GM12892 (cell line): Measurements from ENCODE around the gene CTTN.
"Not testable (repeated sequence)": the region's sequence is repeated elsewhere in the genome, so short reads cannot be mapped to it uniquely, and the experiment has no call there.

Source experiments
- DNase-seq: peaks from one replicate; pipeline ENCODE4 v3.0.0; 2011; ENCODE audit not compliant: insufficient read length
- FAIRE-seq: peaks from 2 replicates; lab custom pipeline; 2011; peaks lifted over from hg19 to GRCh38; lab: Jason Lieb, UNC
- POLR2A ChIP-seq: IDR thresholded peaks from 2 replicates; pipeline ENCODE4 v1.6.1; 2011; ENCODE audit warnings: low read depth, low read length, control low read depth
- POLR2AphosphoS5 ChIP-seq: IDR thresholded peaks from 2 replicates; pipeline ENCODE4 v1.6.1; 2011; ENCODE audit warnings: low read depth, low read length, control low read depth
- TAF1 ChIP-seq: IDR thresholded peaks from 2 replicates; pipeline ENCODE4 v1.6.1; 2011; ENCODE audit warnings: low read depth, mild to moderate bottlenecking, control low read depth, low read length, borderline replicate concordance

Gene CTTN

DNA sequence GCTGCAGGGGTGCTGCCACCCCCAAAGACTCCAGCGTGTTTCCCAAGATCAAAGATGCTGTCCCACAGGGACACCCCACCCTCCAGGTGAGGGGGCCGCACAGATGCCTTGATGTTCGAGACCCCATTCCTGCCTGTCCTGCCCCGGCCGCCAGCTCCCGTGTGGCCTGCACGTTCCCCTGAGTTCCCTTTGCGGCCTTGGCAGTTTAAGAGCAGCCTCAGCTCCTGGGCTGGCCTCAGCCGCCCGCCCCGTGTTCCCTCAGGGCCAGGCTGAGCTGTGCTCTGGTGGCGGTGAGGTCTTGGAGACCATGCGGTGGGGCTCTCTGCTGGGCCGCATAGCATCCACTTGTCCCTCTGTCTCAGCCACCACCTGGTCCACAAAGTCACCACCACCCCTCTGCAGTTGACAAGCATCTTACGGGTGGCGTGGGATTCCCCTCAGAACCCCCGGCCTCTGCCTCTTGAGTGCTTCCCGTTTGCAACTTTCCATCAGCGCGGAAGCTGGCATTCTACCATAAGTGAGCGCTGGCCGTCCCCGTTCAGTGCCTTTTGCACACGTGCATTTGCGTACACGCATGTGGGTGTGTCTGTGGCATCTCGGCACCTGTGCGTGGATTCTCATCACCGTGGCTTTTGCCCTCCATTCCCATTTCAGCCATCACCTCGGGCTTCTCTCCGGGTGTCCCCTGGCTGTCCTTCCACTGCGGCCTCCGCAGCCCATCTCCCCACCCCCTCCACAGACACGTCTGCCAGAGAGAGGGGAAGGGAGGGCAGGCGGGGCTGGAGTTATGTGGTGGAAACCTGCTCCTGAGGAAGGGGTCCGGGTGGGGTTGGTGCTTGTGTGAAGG, 35.9 kb downstream of the CTTN start:
- TF ChIP-seq TAF1, result no peak
- TF ChIP-seq POLR2A, result no peak
- TF ChIP-seq POLR2AphosphoS5, result no peak
- no peak for DNase-seq
- no peak for FAIRE-seq

DNA sequence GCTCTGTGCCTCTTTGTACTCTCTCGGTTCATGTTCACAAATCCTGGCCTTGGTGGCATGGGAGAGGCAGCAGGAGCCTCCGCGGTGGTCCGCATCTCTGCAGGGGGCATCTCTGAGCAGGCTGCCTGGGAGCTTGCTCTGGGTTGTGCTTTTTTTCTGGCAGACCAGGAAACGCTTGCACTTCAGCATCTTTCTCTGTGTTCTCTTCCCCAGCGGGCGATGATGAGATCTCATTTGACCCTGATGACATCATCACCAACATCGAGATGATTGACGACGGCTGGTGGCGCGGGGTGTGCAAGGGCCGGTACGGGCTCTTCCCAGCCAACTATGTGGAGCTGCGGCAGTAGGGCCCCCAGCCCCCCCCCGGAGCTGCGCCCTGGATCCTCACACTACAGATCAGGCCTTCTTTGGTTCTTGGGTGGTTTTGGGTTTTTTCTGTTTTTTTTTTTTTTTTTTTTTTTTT, 36.5 kb downstream of the CTTN start:
- FAIRE-seq (no peak), DNase-seq (no peak)
- TF ChIP-seq POLR2AphosphoS5 (no peak), TAF1 (no peak), POLR2A (no peak)

DNA sequence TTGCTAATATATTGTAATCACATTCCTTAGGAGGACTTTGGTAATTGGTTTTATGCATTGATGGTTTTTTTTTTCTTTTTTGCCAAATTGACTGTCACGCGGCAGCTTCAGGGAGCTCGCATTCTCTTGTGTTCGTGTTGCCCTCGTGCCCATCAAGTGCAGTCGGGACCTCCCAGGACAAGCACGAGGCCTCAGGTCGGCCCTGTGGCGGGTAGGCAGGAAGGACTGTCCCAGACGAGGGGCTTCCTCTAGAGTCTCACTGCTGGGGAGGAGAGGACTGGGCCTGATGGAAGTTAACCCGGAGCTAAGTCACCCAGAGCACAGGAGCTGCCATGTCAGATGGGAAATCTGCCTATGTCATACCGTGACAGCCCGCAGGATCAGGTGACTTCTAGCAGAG, 37.0 kb downstream of the CTTN start:
- no peak for DNase-seq
- FAIRE-seq, result no peak
- no peak for TF ChIP-seq POLR2AphosphoS5
- no peak for TF ChIP-seq POLR2A
- TF ChIP-seq TAF1, result no peak

DNA sequence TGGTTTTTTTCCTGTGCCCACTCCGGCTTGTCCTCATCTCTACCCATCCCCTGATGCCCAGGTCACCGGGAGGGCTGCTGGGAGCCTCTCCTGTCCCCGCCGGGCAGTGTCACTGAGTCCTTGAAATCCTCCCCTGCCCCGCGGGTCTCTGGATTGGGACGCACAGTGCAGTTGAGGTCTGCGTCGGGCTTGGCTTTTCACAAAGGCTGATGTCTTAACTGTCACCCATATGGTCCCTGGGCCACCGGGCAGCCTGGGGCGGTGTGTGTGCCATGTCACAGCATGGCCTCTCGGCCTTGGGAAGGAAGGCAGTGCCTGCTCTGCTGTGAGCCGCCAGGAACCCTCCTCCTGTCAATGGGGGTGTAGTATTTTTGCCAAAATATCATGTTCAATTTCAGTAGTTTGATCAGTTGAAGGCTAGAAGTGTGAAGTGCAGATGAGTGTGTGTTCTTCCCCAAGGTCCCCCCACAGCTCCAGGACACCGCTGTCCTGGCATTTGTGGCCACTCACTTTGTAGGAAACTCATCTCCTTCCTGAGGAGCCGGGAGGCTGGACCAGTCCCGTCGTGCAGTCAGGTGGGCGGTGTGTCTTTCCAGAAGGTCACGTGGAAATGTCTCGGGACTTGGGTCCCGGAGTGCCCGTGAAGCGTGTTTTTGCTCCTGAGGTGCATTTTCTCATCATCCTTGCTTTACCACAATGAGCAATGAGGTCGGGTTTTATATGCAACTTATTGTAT, 37.6 kb downstream of the CTTN start:
- DNase-seq, result no peak
- FAIRE-seq, result no peak
- no peak for TF ChIP-seq POLR2A
- TF ChIP-seq POLR2AphosphoS5, result no peak
- no peak for TF ChIP-seq TAF1

DNA sequence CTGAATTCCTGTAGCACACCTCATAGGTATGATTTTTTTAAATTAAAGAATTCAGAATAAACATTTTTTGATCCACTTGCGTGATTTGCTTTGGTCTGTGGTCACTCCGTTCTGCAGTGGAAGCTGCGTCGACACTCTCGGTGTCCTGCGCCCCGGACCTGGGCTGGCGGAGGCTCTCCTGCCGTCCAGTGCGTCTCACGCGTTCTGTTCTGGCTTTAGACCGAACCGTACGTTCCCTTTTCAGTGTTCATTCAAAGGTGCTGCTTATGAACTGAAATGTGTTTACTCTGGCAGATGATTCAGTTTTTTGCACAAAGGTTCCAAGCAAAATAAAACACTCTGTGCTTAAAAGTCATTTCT, 38.2 kb downstream of the CTTN start:
- TF ChIP-seq TAF1 (no peak), POLR2AphosphoS5 (no peak), POLR2A (no peak)
- DNase-seq (no peak), FAIRE-seq (no peak)

DNA sequence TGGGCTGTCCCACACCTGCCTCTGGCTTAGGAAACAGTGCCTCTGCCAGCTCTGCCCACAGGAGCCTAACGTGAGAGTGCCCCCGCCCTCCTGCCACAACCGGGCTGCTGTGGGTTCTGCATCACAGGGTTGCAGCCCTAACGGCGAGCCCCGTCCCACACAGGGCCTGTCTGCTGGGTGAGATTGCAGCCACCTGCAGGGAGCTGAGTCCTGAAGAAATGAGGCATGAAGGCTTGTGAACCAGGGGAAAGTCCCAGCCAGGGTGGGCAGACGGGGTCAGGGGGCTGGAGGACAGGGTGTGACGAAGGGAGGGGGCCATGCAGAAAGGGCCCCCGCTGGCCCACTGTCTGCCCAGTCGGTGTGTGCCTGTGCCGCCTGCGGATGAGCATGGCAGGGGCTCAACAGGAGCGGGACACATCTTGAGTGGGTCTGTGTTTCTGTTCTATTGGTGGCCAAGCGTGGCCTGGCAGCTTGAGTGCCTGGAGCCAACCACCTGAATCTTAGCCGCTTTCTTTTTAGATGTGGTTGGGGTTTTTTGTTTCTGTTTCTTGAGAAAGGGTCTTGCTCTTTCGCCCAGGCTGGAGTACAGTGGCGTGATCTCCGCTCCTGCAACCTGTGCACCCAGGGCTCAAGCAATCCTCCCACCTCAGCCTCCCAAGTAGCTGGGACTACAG, 38.9 kb downstream of the CTTN start:
- DNase-seq, result peak; percentile 53
- TF ChIP-seq POLR2A, result no peak
- no peak for TF ChIP-seq POLR2AphosphoS5
- TF ChIP-seq TAF1, result no peak
- peak; percentile 69 for FAIRE-seq

DNA sequence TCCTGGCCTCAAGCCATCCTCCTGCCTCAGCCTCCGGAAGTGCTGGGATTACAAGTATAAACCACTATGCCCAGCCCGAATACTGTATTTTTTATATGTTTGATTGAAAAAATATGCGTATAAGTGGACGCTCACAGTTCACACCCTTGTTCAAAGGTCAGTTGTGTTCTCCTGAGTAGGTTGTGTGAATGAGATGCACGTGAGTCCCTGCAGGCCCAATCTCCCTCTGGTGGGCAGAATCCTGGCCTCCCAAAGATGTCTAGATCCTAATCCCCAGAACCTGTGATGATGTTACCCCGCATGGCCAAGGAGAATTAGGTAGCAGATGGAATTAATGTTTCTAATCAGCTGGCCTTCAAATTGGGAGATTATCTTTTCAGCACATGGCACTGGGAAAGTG, 41.9 kb downstream of the CTTN start:
- DNase-seq (no peak), FAIRE-seq (no peak)
- TF ChIP-seq TAF1 (no peak), POLR2A (no peak), POLR2AphosphoS5 (no peak)

DNA sequence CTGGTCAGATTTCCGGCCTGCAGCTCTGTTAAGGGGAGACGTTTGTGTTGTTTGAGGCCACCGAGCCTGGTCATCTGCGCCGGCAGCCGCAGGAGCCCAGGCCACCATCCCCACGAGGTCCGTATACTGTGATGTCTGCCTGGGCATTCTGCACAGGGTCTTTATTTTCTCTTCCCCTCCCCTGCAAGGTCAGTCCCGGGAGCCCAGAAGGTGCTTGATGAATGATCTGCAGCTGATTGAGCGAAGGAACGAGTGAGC, 45.4 kb downstream of the CTTN start:
- no peak for TF ChIP-seq POLR2A
- DNase-seq, result no peak
- FAIRE-seq, result peak; percentile 14

DNA sequence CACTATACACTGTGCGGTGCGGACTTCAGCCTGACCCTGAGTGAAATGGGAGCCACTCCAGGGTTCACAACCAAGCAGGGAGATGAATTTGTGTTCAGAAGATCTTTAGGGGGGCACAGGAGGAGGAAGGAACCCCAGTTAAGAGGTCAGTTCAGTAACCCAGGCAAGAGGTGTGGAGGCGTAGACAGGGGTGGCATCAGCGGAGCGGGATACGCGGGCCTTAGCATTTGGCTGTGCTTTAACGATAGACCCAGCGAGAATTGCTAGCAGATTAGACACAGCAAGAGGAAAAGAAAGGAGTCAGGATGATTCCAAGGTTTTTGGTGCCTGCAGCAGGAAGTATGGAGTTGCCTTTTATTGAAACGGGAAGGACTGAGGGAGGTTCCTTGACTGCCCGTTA, 46.8 kb downstream of the CTTN start:
- no peak for TF ChIP-seq TAF1
- no peak for DNase-seq
- no peak for FAIRE-seq

DNA sequence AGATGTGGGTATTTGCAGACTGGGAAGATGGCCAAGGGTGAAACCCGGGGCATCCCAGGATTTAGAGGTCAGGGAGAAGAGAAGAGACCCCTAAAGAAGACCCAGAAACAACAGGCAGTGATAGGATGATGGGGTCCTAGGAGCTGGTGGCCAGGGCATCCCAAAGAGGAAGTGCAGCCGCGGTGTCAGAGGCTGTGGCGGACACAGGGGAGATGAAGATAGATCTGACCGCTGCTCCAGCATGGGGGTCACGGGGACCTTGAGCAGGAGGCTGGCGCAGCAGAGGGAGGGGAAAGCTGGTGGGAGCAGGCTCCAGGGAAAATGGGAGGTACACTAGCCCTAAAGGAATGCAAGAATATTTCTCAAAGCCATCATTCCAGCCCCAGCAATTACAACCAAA, 47.3 kb downstream of the CTTN start:
- no peak for TF ChIP-seq POLR2AphosphoS5
- TF ChIP-seq TAF1, result no peak
- no peak for TF ChIP-seq POLR2A
- no peak for DNase-seq
- FAIRE-seq, result no peak

DNA sequence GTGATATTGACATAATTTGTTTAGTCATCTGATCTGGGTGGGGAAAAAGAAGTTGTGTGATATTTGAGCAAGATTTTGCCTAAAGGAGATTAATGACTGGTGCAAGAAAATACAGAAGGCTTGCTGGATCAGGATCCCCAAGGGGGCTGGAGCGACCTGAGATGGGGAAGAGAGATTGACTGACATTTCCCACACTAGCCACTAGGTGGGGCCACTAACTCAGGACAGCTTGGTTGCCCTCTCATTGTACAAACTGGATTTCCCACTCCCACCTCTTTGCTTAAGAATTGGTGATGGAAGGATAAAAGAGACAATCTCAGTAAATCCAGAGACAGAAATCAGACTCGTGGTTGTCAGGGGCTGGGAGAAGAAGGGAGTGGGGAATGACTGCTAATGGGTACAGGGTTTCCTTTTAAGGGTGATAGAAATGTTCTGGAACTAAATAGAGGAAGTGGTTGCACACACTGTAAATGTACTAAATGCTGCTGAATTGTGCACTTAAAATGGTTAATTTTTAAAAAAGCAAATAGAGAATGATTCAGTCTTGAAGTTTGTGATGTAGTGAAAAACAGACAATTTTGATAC, 50.7 kb downstream of the CTTN start:
- FAIRE-seq, result no peak
- no peak for DNase-seq

DNA sequence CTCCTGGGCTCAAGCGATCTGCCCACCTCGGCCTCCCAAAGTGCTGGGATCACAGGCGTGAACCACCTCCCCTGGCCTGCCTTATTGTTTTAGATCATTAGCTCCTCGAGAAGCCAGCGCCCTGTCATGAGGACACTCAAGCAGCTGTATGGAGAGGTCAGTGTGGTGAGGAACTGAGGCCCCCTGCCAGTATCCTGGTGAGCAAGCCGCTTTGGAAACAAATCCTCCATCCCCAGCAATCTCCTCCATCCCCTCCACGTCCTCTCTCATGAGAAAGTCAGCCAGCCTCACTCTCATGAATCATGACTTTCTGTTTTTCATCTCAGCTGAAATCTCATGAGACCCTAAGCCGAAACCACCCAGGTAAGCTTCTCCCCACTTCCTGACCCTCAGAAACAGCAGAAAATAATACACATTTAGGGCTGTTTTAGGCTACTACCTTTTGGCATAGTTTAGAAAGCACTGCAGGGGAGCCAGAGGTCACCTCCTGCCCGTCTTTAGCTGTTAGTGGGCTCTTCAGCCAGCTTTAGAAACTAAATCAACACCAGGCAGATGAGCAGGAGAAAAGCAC, 56.0 kb downstream of the CTTN start:
- FAIRE-seq (no peak), DNase-seq (no peak)
- TF ChIP-seq TAF1 (no peak), POLR2A (no peak), POLR2AphosphoS5 (no peak)

More for the DNA sequence above, 50.7 kb downstream of the CTTN start:
- no peak for TF ChIP-seq TAF1
- TF ChIP-seq POLR2A, result no peak

DNA sequence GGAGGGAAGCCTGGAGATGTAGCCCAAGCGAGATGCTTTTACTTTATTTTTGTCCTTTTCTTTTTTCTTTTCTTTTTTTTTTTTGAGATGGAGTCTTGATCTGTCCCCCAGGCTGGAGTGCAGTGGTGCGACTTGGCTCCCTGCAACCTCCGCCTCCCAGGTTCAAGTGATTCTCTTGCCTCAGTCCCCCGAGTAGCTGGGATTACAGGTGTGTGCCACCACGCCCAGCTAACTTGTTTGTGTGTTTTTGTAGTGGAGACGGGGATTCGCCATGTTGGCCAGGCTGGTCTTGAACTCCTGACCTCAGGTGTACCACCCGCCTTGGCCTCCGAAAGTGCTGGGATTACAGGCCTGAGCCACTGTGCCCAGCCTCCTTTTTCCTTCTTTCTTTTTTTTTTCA, 56.5 kb downstream of the CTTN start:
- not testable (repeated sequence) for FAIRE-seq, DNase-seq
